GM21717 (cell line): ENCODE results near the gene CFHR5.
"Not testable (repeated sequence)": the region's sequence is repeated elsewhere in the genome, so short reads cannot be mapped to it uniquely, and the experiment has no call there.

Source experiments
- ATAC-seq: cut with Tn5 transposase; IDR thresholded peaks from one replicate; pipeline ENCODE4 v1.9.1; 2021; ENCODE audit warnings: mild to moderate bottlenecking, moderate library complexity; ENCODE audit not compliant: unreplicated experiment

The CFHR5 gene

DNA sequence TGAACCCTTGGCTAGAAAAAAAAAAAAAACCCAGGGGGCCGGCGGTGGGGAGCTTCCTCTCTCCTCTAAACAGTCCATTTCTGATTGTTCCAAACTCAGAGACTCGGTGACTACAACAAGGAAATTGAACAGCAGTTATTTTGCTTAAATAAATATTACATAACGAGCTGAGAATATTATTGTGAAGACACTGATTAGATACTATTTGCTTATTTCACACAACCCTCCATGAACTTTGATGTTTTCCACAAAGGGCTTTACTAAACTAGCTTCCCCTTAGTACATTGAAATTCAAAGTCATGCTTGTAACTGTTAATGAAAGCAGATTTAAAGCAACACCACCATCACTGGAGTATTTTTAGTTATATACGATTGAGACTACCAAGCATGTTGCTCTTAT lies at the start of gene CFHR5:
TSS of gene CFHR5 (plus strand) at position 279 of the 400 bp plus-strand sequence. CDS start at position 388, 109 bp downstream.
- ATAC-seq = no peak

DNA sequence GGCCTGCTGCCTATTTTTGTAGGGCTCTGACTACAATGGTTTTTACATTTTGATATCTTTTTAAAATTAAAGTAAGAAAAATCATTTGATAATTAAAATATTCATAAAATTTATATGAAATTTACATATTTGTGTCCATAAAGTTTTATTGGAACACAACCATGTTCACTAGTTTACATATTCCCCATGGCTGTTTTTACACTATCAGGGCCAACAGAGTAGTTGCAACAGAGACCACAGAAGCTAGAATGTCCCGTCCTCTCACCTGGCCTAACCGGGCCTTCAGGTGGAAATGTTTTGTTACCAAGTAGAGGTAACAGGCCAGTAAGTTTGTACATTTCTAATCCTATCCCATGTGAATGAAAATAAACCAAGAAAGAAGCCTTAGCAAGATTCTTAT lies 44.5 kb upstream of the CFHR5 start:
- not testable (repeated sequence) for ATAC-seq

GRCh38 chr1:196933531-196934189 lies 43.7 kb upstream of the CFHR5 start:
- no peak for ATAC-seq

DNA sequence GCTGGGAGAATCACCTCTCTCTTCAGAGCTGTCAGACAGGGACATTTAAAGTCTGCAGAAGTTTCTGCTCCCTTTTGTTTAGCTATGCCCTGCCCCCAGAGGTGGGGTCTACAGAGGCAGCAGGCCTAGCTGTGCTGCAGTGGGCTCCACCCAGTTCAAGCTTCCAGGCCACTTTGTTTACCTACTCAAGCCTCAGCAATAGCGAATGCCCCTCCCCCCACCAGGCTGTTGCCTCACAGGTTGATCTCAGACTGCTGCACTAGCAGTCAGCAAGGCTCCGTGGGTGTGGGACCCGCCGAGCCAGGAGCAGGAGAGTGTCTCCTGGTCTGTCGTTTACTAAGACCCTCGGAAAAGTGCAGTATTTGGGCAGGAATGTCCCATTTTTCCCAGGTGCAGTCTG lies 35.9 kb upstream of the CFHR5 start:
- not testable (repeated sequence) for ATAC-seq

DNA sequence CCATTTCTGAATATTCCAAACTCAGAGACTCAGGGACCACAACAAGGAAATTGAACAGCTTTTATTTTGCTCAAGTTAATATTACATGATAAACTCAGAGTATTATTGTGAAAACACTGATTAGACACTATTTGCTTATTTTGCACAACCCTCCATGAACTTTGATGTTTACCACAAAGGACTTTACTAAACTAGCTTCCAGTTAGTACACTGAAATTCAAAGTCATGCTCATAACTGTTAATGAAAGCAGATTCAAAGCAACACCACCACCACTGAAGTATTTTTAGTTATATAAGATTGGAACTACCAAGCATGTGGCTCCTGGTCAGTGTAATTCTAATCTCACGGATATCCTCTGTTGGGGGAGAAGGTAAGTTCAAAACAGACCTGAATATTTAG lies 33.8 kb upstream of the CFHR5 start, which contains the start of gene CFHR2:
TSS of gene CFHR2 (plus strand) at position 171 of the 400 bp plus-strand sequence. CDS start at position 314, 143 bp downstream.
- not testable (repeated sequence) for ATAC-seq

DNA sequence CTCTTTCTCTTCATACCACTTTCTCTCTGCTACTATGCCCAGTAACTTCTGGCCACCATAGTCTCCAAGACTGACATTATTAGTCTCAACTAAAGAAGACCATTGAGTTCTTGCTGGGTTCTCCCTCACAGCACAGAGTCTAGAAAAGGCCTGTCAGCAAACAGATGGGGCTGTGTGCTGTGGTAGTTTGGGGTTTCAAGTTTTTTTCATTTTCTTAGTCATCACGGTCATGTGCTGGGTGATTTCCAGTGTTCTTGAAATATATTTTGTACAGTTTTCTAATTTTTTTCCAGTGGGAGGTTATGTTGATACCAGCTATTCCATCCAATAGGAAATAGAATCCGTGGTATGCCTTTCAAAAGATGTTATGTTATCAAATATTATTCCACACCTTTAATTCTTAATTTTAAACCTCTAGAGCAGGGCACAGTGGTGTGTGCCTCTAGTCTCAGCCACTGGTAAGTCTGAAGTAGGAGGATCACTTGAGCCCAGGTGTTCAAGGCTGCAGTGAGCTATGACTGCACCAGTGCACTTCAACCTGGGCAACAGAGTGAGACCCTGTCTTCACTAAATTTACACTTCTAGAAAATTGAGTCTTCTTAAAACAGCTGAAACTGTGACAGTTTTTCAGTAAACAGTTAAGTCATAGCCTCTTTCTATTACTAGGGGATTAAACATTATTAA lies 25.5 kb upstream of the CFHR5 start:
- peak; percentile 91 for ATAC-seq

DNA sequence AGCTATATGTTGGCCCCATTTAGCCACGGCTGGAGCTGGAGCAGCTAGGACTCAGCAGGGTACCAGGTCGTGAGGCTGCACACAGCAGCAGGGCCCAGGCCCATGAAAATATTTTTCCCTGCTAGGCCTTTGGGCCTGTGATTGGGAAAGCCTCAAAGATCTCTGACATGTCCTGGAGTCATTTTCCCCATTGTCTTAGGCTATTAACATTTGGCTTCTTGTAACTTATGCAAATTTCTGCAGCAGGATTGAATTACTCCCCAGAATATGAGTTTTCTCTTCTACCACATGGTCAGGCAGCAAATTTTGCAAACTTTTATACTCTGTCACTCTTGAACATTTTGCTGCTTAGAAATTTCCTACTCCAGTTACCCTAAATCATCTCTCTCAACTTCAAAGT lies 22.6 kb upstream of the CFHR5 start:
- ATAC-seq = no peak

DNA sequence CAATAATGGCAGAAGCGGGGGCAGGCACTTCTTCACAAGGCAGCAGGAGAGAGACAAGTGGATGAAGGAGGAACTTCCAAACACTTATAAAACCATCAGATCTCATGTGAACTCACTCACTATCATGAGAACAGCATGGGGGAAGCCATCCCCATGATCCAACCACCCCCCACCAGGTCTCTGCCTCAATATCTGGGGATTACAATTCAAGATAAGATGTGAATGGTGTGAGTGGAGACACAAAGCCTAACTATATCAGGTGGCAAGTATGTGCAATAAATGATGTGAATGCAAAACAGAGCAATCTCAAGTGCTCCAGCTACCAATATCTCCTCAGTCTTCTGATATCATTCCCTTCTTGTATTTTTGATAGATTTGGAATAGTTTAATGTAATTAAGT lies 21.4 kb upstream of the CFHR5 start:
- no peak for ATAC-seq

GRCh38 chr1:196960854-196961253 lies 16.5 kb upstream of the CFHR5 start:
- peak; percentile 77 for ATAC-seq

DNA sequence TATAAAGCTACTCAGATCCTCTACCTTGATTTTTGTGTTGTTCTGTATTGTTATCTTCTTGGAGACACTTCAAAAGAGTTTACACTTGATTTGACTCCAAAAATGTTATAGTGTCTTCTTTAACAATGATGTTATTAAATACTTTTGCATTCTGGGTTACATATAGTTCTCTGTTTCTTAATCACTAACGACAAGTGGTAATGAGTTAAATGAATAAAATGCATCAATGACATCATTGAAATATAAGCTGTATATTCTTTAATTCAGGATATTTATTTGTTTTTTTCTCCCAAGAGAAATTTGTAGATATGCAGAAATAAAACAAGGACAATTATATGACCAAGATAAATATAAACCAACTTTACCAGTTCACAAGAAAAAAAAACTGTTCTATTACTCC lies 7.2 kb upstream of the CFHR5 start:
- ATAC-seq = no peak

DNA sequence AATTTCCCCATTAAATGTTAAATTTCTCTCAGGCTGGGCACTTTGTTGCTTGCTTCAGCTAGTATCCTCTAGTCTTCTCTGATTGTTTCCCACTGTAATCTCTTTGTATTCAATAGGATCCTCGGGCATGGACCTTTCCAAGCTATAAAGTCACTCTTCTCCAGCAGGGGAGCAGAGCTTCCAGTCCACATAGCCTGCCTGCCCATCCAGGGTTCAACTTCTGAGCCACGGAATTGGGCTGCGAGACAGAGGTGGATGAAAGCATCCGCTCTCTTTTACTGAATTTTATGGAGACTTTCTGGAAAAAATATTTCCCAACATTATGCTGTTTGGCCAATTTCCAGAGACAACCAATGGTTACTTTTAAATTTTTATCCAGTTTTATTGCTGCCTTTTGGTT lies 1.1 kb upstream of the CFHR5 start:
- ATAC-seq = no peak

GRCh38 chr1:196980859-196981258 lies 3.5 kb downstream of the CFHR5 start:
- ATAC-seq = no peak

- not testable (repeated sequence) for ATAC-seq
These were observed 4.9 kb downstream of the CFHR5 start for GRCh38 chr1:196982247-196982646.

DNA sequence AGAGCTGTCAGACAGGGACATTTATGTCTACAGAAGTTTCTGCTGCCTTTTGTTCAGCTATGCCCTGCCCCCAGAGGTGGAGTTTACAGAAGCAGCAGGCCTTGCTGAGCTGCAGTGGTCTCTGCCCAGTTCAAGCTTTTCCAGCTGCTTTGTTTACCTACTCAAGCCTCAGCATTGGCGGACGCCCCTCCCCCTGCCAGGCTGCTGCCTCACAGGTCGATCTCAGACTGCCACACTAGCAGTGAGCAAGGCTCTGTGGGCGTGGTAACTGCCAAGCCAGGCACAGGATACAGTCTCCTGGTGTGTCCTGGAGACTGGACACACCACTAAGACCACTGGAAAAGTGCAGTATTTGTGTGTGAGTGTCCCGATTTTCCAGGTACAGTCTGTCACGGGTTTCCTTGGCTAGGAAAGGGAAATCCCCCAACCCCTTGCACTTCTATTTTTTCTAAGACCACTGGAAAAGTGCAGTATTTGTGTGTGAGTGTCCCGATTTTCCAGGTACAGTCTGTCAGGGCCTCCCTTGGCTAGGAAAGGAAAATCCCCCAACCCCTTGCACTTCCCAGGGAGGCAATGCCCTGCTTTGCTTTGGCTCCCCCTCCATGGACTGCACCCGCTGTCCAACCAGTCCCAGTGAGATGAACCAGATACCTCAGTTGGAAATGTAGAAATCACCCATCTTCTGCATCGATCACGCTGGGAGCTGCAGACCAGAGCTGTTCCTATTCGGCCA lies 14.7 kb downstream of the CFHR5 start:
- not testable (repeated sequence) for ATAC-seq

DNA sequence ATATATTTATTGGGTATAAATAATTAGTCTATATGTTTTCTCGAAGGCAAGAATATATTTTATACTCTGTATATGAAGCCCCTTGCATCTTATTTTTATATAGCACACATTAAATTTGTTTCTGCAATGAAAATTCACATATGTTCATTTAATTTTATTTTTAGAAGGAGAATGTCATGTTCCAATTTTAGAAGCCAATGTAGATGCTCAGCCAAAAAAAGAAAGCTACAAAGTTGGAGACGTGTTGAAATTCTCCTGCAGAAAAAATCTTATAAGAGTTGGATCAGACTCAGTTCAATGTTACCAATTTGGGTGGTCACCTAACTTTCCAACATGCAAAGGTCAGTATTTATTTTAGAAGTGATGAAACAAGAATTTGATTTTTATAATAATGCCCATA lies 16.6 kb downstream of the CFHR5 start:
- ATAC-seq = no peak

DNA sequence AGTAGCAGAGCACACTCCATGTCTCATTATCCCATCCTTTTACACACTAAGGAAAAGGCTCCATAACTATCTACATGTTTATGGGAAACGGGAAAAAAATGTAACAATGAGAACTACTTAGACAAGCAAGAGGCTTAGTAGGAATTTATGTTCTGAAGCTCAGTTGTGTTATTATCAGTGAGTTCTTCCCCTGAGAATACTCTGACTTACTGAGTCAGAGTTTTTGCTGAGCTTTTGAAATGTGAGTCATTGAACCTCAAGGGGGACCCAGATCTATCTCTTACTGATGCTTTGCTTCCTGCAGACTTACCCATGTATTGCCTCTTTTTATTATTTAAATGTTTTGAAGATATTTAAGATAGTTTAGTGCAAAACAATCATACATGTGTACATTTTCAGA lies 20.1 kb downstream of the CFHR5 start:
- no peak for ATAC-seq

DNA sequence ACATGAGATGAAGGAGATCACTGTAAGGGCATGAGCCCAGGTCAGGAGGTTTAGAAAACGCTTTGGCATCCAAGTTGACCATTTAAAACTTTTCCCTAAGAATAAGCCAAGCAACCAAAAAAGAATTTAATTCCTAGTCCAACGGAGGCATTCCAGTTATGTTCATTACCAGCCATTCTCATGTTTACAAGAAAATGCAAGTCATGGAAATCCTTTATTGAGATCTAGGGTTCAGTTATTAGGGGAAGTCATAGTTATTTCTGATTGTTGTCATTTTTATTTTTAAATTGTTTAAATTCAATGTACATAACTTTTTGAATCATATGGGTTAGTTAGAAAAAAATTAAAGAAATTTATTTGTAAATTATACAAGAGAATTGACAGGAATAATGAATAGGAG lies 24.5 kb downstream of the CFHR5 start:
- ATAC-seq = no peak

DNA sequence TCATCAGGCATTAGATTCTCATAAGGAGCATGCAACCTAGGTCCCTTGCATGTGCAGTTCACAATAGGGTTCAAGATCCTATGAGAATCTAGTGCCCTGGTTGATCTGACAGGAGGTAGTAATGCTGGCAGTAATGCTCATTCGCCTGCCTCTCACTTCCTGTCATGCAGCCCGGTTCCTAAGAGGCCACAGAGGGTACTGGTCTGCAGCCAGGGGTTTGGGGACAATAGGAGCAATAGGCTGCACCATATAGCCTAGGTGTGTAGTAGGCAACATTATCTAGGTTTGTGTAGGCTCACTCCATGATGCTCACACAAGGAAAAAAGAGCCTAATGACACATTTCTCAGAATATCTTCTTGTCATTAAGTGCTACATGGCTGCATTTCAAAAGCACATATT lies 25.8 kb downstream of the CFHR5 start:
- ATAC-seq = no peak

DNA sequence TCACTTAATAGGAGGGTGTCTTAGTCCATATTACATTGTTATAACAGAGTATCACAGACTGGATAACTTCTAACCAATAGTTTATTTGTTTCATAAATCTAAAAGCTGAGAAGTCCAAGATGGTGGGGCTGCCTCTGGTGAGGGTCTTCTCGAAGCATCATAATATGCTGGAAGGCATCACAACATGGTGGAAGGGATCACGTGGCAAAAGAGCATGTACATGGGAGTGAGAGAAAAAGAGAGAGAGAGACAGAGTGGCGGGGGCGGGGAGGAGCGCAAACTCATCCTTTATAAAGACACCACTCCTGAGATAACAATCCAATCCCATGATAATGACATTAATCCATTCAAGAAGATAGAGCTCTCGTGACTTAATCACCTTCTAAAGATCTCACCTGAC lies 31.5 kb downstream of the CFHR5 start:
- no peak for ATAC-seq

DNA sequence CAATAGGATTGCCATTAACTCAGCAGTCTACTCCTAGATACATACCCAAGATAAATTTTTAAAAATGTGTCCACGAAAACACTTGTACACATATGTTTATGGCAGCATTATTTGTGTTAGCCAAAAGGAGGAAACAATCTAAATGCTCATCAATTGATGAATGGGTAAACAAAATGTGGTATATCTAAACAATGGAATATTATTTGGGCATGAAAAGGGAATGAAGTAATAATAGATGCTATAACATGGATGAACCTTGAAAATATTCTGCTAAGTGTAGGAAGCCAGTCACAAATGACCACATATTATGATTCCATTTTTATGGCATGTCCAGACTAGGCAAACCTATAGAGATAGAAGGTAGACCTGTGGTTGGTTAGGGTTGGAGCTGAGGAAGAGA lies 34.3 kb downstream of the CFHR5 start:
- ATAC-seq = no peak

- no peak for ATAC-seq
These were observed 35.9 kb downstream of the CFHR5 start for GRCh38 chr1:197013234-197013633.

DNA sequence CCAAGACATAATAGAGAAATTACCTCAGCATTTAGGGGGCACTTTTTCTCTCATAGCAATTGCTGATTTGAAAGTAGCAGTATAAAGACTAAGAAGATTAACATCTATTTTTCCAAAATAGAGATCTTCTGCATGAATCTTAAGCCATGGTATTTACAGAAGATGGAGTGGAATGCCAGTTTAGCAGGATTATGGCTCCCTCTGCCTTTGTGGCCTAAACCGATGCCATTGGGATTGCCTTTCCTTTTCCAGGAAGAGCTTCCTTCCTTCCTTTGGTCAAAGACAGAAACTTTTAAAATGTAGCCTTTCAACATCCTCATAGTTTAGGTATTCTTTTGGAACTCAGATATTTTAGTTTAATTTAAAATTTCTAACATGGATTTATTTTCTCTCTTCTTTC lies 39.4 kb downstream of the CFHR5 start:
- ATAC-seq = no peak
